Measurements from ENCODE around the gene GPRIN1. TPM values are rescaled to one million over a fixed set of nuclear protein-coding genes. Genes with fewer than 3 reads are reported as not detected.
A peak's percentile ranks its signal among the peaks of the same experiment; 100 is the strongest.

Gene GPRIN1
- total RNA-seq, 1 experiment from 2014 or later, result 8.5 TPM

- CTCF ChIA-PET, result no interaction called here
- no peak for TF ChIP-seq SOX15 (CRISPR knock-in tag; IDR thresholded peaks at IDR 0.05)
- peak; percentile 72; the same call in 1 of the 2 replicates for TF ChIP-seq ZBTB43 (CRISPR knock-in tag; IDR thresholded peaks at IDR 0.05)
- no peak for TF ChIP-seq TEAD1 (CRISPR knock-in tag; IDR thresholded peaks at IDR 0.05)
- no peak for TF ChIP-seq ZSCAN18 (CRISPR knock-in tag; IDR thresholded peaks at IDR 0.05)
- no peak for TF ChIP-seq CBFB (CRISPR knock-in tag; IDR thresholded peaks at IDR 0.05; ENCODE audit: low read depth)
These were observed 21.7 kb downstream of the GPRIN1 start for GRCh38 chr5:176588297-176588696.

GRCh38 chr5:176587398-176587797 lies 22.6 kb downstream of the GPRIN1 start:
- ATAC-seq, result no peak
- POLR2A ChIA-PET, result no interaction called here
- TF ChIP-seq ATF1 (CRISPR knock-in tag; IDR thresholded peaks at IDR 0.05), result no peak
- TF ChIP-seq SOX15 (CRISPR knock-in tag; IDR thresholded peaks at IDR 0.05), result no peak
- TF ChIP-seq ZNF317 (CRISPR knock-in tag; IDR thresholded peaks at IDR 0.05; ENCODE audit: borderline replicate concordance, low read depth), result no peak
- TF ChIP-seq ZNF138 (CRISPR knock-in tag; conservative IDR thresholded peaks at IDR 0.05), result no peak
- TF ChIP-seq E2F4 (CRISPR knock-in tag; IDR thresholded peaks at IDR 0.05; ENCODE audit: borderline replicate concordance, low read depth), result no peak
- no peak for TF ChIP-seq ARID4B (CRISPR knock-in tag; IDR thresholded peaks at IDR 0.05; ENCODE audit: borderline replicate concordance)
- TF ChIP-seq ETV6 (CRISPR knock-in tag; IDR thresholded peaks at IDR 0.05), result no peak
- no peak for TF ChIP-seq ZNF423 (CRISPR knock-in tag; IDR thresholded peaks at IDR 0.05)
- no peak for TF ChIP-seq SMAD3 (CRISPR knock-in tag; IDR thresholded peaks at IDR 0.05; ENCODE audit: borderline replicate concordance)
- no peak for TF ChIP-seq GRHL2 (CRISPR knock-in tag; IDR thresholded peaks at IDR 0.05; ENCODE audit: insufficient replicate concordance, severe bottlenecking)
- TF ChIP-seq ZNF512 (CRISPR knock-in tag; IDR thresholded peaks at IDR 0.05; ENCODE audit: borderline replicate concordance), result no peak
- TF ChIP-seq CDX4 (CRISPR knock-in tag; IDR thresholded peaks at IDR 0.05; ENCODE audit: borderline replicate concordance), result no peak
- no peak for TF ChIP-seq TEAD1 (CRISPR knock-in tag; IDR thresholded peaks at IDR 0.05)
- TF ChIP-seq ZMAT4 (CRISPR knock-in tag; IDR thresholded peaks at IDR 0.05), result no peak
- no peak for TF ChIP-seq IRF2 (CRISPR knock-in tag; IDR thresholded peaks at IDR 0.05; ENCODE audit: borderline replicate concordance, low read depth)
- TF ChIP-seq ZNF396 (CRISPR knock-in tag; IDR thresholded peaks at IDR 0.05; ENCODE audit: borderline replicate concordance), result no peak

More at GRCh38 chr5:176588297-176588696, 21.7 kb downstream of the GPRIN1 start:
- Mint-ChIP-seq H3K9me3 (peaks cover 14% of the 10 kb centered on the region), H3K27ac (no peak overlapping the region), H3K4me3 (no peak overlapping the region), H3K27me3 (ENCODE audit: low read depth) (peaks cover 24% of the 10 kb centered on the region), H3K4me1 (no peaks in the 10 kb centered on the region), H3K36me3 (no peaks in the 10 kb centered on the region; the same call in 1 of the 2 replicates)
- ATAC-seq (no peak), DNase-seq (ENCODE audit: low spot score) (no peak)
- POLR2A ChIA-PET, result no interaction called here

More at GRCh38 chr5:176587398-176587797, 22.6 kb downstream of the GPRIN1 start:
- Mint-ChIP-seq H3K27me3 (ENCODE audit: low read depth) (peaks cover 24% of the 10 kb centered on the region), H3K9me3 (peaks cover 14% of the 10 kb centered on the region), H3K27ac (no peak overlapping the region), H3K4me3 (no peak overlapping the region), H3K36me3 (no peaks in the 10 kb centered on the region; the same call in 1 of the 2 replicates), H3K4me1 (no peaks in the 10 kb centered on the region)
- no peak for DNase-seq (ENCODE audit: low spot score)
- CTCF ChIA-PET, result no interaction called here

Measured in WTC11 (cell line).